Endothelial cell of umbilical vein (primary cell): ENCODE results near the gene ANHX.

ENCODE experiments used
- CTCF ChIP-seq, 2 donors: IDR thresholded peaks; 1 replicate in 1 of 2; 2 replicates in 1 of 2; pipeline ENCODE4 v1.5.1; 2011; ENCODE audit warnings: low read length in 2 of 2, mild to moderate bottlenecking in 2 of 2, moderate library complexity in 2 of 2, control low read depth in 1 of 2, inconsistent platforms in 1 of 2, low read depth in 1 of 2; ENCODE audit not compliant: insufficient read depth in 1 of 2; ENCODE audit errors: extremely low read depth in 1 of 2
- EZH2 ChIP-seq: IDR thresholded peaks from 2 replicates; pipeline ENCODE4 v1.6.1; 2012; ENCODE audit warnings: borderline replicate concordance, low read depth, mild to moderate bottlenecking, moderate library complexity, low read length, inconsistent platforms; ENCODE audit not compliant: severe bottlenecking
- GATA2 ChIP-seq: IDR thresholded peaks from 2 replicates; pipeline ENCODE4 v1.7.0; 2011; ENCODE audit warnings: low read depth, mild to moderate bottlenecking, moderate library complexity, mixed read lengths, low read length; ENCODE audit not compliant: insufficient read length, insufficient read depth
- JUN ChIP-seq: IDR thresholded peaks from 2 replicates; pipeline ENCODE4 v1.6.1; 2011; ENCODE audit warnings: borderline replicate concordance, low read depth; ENCODE audit not compliant: insufficient read length, insufficient read depth
- MAX ChIP-seq: IDR thresholded peaks from 2 replicates; pipeline ENCODE4 v1.6.1; 2011; ENCODE audit not compliant: insufficient read depth, insufficient read length
- MYC ChIP-seq: IDR thresholded peaks from one replicate; pipeline ENCODE4 v1.6.1; 2011; ENCODE audit warnings: mild to moderate bottlenecking, low read depth, low read length
- POLR2A ChIP-seq: IDR thresholded peaks from 2 replicates; pipeline ENCODE4 v1.6.1; 2012; ENCODE audit warnings: low read depth, mild to moderate bottlenecking, control low read depth, low read length
- POLR2AphosphoS5 ChIP-seq: IDR thresholded peaks from 2 replicates; pipeline ENCODE4 v1.6.1; 2012; ENCODE audit warnings: low read depth, mild to moderate bottlenecking, control low read depth, low read length, moderate library complexity; ENCODE audit not compliant: insufficient read depth

GRCh38 chr12:133236556-133236955, 879 bp upstream of the ANHX start:
- TF ChIP-seq EZH2 (no peak), POLR2A (no peak), CTCF (IDR thresholded peaks at IDR 0.05; ENCODE audit: extremely low read depth in 1 of 2, insufficient read depth in 1 of 2, low read depth in 1 of 2, low read length in 2 of 2) (no peak), JUN (no peak), POLR2AphosphoS5 (no peak), MAX (no peak), GATA2 (no peak), MYC (no peak)
